ENCODE measurements around the gene IL6R.
"Not testable (repeated sequence)": the region's sequence is repeated elsewhere in the genome, so short reads cannot be mapped to it uniquely, and the experiment has no call there.

The IL6R gene

DNA sequence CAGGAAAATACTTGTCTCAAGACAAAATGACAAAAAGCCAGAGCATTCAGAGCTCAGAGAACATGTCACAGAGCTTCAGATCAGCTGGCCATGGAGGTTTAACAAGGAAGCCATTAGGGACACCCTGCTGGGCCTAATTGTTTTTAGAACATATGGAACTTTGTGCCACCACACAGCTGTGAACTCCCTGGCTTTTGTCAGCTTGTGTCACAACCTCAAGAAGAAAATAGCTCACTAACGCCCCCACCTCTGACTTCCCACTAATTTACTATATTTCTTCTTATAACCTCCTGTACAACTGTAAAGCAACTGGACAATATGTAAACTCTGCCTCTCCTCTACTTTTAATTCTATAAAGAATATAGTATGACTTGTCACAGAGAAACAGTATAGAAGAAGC lies 75.9 kb downstream of the IL6R start:
- no peak for DNase-seq (ENCODE audit: low spot score)

DNA sequence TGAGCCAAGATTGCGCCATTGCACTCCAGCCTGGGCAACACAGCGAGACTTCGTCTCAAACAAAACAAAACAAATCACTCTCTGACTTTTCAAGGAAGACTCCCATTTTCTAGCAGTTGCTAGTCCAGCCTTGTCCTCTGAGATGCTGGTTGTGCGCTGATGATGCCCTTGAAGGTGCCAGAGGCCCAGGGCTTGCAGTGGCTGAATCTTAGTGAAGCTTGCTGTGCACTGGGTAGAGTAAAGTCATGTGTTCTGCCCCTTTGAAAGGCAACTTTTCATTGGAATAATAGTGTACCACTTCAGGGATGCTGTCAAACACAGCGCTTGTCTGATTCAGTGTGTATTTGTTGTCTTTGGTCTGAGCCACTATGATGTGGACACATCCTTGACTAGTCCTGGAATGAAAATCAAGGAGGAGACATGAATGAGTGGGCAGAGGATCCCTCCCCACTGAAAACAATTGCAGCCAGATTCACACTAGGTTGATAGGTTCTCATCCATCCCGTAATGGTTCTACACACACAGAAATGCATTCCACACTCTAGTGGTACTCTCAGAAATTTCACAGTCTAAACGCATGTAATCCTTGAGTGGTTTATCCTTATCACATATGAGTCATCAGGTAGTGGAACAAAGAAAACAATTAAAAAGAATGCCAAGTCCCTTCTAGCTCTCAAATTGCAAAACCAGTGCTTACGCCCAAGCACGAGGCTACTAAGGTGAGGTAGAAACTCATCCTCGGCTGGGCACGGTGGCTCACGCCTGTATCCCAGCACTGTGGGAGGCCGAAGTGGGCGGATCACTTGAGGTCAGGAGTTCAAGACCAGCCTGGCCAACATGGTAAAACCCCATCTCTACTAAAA lies 79.0 kb downstream of the IL6R start:
- no peaks in the 10 kb centered on the region for H3K36me3 ChIP-seq (ENCODE audit: low read depth)
- H3K4me1 ChIP-seq (ENCODE audit: insufficient read depth, poor library complexity, severe bottlenecking): no peaks in the 10 kb centered on the region
- no peaks in the 10 kb centered on the region for H3K9me3 ChIP-seq (ENCODE audit: severe bottlenecking)
- H3K27ac ChIP-seq (ENCODE audit: poor library complexity, severe bottlenecking): no peak overlapping the region
- no peak for DNase-seq (ENCODE audit: low spot score)
- H3K4me3 ChIP-seq (ENCODE audit: severe bottlenecking): no peak overlapping the region
- TF ChIP-seq, protein P1, sequence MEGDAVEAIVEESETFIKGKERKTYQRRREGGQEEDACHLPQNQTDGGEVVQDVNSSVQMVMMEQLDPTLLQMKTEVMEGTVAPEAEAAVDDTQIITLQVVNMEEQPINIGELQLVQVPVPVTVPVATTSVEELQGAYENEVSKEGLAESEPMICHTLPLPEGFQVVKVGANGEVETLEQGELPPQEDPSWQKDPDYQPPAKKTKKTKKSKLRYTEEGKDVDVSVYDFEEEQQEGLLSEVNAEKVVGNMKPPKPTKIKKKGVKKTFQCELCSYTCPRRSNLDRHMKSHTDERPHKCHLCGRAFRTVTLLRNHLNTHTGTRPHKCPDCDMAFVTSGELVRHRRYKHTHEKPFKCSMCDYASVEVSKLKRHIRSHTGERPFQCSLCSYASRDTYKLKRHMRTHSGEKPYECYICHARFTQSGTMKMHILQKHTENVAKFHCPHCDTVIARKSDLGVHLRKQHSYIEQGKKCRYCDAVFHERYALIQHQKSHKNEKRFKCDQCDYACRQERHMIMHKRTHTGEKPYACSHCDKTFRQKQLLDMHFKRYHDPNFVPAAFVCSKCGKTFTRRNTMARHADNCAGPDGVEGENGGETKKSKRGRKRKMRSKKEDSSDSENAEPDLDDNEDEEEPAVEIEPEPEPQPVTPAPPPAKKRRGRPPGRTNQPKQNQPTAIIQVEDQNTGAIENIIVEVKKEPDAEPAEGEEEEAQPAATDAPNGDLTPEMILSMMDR (IDR thresholded peaks at IDR 0.05; ENCODE audit: poor library complexity, severe bottlenecking): no peak
- no peaks in the 10 kb centered on the region for H3K27me3 ChIP-seq (ENCODE audit: insufficient read depth, poor library complexity, severe bottlenecking)
- ATAC-seq (ENCODE audit: low read depth): peak; percentile 68

More for the DNA sequence above, 75.9 kb downstream of the IL6R start:
- TF ChIP-seq, protein P1 (IDR thresholded peaks at IDR 0.05; ENCODE audit: poor library complexity, severe bottlenecking): no peak
- Histone ChIP-seq H3K4me3 (ENCODE audit: severe bottlenecking) (no peak overlapping the region), H3K9me3 (ENCODE audit: severe bottlenecking) (no peaks in the 10 kb centered on the region), H3K36me3 (ENCODE audit: low read depth) (no peaks in the 10 kb centered on the region), H3K4me1 (ENCODE audit: insufficient read depth, poor library complexity, severe bottlenecking) (peaks cover 10% of the 10 kb centered on the region), H3K27me3 (ENCODE audit: insufficient read depth, poor library complexity, severe bottlenecking) (no peaks in the 10 kb centered on the region), H3K27ac (ENCODE audit: poor library complexity, severe bottlenecking) (no peak overlapping the region)
- no peak for ATAC-seq (ENCODE audit: low read depth)

DNA sequence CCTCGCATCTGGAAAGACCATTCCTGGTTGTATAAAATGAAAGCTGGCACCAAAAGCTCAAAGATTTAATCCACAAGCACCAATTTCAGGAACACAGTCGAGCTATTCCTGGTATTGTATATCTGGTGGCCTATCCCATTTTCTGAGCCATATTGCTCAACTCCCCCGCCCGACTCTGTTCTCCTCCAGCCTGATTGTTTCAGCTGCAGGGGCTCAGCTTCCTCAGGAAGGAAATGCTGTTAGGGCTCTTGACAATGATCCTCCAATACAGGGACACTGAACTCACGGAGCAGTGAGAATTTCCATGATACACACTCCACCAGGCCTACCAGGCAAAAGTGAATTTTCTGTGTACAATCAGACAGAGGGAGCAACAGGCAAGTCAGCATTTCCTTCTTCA lies 80.0 kb downstream of the IL6R start:
- H3K36me3 ChIP-seq (ENCODE audit: low read depth): no peaks in the 10 kb centered on the region
- DNase-seq (ENCODE audit: low spot score) (no peak), ATAC-seq (ENCODE audit: low read depth) (no peak)
- no peaks in the 10 kb centered on the region for H3K4me1 ChIP-seq (ENCODE audit: insufficient read depth, poor library complexity, severe bottlenecking)
- no peak overlapping the region for H3K27ac ChIP-seq (ENCODE audit: poor library complexity, severe bottlenecking)
- H3K4me3 ChIP-seq (ENCODE audit: severe bottlenecking): no peak overlapping the region
- TF ChIP-seq, protein P1 (IDR thresholded peaks at IDR 0.05; ENCODE audit: poor library complexity, severe bottlenecking): no peak
- no peaks in the 10 kb centered on the region for H3K9me3 ChIP-seq (ENCODE audit: severe bottlenecking)
- H3K27me3 ChIP-seq (ENCODE audit: insufficient read depth, poor library complexity, severe bottlenecking): no peaks in the 10 kb centered on the region

DNA sequence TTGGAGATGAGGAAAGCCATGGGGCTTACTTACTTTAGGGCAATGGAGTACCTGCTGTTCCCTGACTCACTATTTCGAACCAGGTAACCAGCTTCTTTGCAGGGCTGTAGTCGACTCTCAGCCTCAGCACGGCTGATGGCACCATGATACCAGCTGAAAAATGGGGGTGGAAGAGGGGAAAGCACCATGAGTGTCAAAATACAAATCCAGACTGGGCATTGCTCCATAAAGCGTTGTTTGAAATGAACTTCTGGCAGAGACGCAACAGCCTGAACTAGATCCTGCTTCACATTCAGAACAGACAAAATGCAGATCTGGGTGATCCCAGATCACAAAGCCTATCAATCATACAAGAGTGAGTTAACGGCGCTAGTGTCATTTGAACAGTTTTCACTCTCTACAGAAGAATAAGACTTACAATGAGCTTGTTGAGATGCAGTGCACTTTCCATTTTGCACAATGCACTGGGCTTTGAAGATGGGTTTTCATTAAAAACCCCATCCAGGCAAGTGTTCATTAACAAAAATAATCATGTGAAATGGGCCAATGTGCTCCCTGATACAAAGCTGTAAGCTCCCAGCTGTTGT lies 80.9 kb downstream of the IL6R start:
- Histone ChIP-seq H3K9me3 (ENCODE audit: severe bottlenecking) (no peaks in the 10 kb centered on the region), H3K27ac (ENCODE audit: poor library complexity, severe bottlenecking) (no peak overlapping the region), H3K27me3 (ENCODE audit: insufficient read depth, poor library complexity, severe bottlenecking) (peaks cover 3% of the 10 kb centered on the region), H3K4me1 (ENCODE audit: insufficient read depth, poor library complexity, severe bottlenecking) (no peaks in the 10 kb centered on the region), H3K4me3 (ENCODE audit: severe bottlenecking) (no peak overlapping the region), H3K36me3 (ENCODE audit: low read depth) (no peaks in the 10 kb centered on the region)
- DNase-seq (ENCODE audit: low spot score) (no peak), ATAC-seq (ENCODE audit: low read depth) (no peak)
- TF ChIP-seq, protein P1 (IDR thresholded peaks at IDR 0.05; ENCODE audit: poor library complexity, severe bottlenecking): no peak

DNA sequence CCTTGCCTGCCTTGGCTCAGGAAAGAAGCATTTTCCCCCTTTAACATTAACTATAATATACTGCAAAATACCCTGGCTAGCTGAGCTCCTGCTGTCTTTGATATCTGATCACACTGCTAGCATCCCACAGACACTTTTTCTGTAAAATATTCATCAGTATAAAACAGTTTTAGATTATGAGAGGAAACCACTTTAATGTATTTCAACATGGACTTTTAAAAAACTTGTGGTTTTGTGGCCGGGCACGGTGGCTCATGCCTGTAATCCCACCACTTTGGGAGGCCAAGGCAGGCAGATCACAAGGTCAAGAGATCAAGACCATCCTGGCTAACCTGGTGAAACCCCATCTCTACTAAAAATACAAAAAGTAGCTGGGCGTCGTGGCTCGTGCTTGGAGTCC lies 81.6 kb downstream of the IL6R start:
- H3K4me1 ChIP-seq (ENCODE audit: insufficient read depth, poor library complexity, severe bottlenecking); H3K27ac ChIP-seq (ENCODE audit: poor library complexity, severe bottlenecking); ATAC-seq (ENCODE audit: low read depth); H3K9me3 ChIP-seq (ENCODE audit: severe bottlenecking); H3K36me3 ChIP-seq (ENCODE audit: low read depth); H3K4me3 ChIP-seq (ENCODE audit: severe bottlenecking); DNase-seq (ENCODE audit: low spot score): not testable (repeated sequence)
- peaks cover 10% of the 10 kb centered on the region for H3K27me3 ChIP-seq (ENCODE audit: insufficient read depth, poor library complexity, severe bottlenecking)

All from RWPE2 (cell line).